GM12801 (cell line): ENCODE data around the gene LRBA.

Source experiments
- TF ChIP-seq, protein P1 (sequence below): IDR thresholded peaks from one replicate; pipeline ENCODE4 v1.5.1; 2011; ENCODE audit warnings: control low read depth; ENCODE audit not compliant: insufficient read length; ENCODE audit errors: extremely low read depth

Gene LRBA

DNA sequence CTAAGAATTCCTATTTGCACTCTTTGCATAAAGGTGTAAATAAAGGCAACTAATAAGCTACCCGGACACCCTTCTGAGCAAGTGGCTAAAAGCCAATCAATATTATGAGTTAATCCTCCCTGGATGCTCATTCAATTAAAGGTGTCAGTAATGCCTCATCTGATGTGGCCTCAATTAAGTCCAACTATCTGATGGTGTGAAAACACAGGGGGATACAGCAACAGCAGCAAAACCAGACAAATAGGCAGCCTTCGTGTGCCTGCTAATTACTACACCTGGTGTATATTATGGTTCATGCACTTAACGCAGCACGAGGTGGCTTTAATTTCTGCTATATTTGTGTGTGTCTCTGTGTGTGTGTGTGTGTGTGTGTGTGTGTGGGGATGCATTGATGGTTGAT lies 692.4 kb downstream of the LRBA start:
- TF ChIP-seq, protein P1, sequence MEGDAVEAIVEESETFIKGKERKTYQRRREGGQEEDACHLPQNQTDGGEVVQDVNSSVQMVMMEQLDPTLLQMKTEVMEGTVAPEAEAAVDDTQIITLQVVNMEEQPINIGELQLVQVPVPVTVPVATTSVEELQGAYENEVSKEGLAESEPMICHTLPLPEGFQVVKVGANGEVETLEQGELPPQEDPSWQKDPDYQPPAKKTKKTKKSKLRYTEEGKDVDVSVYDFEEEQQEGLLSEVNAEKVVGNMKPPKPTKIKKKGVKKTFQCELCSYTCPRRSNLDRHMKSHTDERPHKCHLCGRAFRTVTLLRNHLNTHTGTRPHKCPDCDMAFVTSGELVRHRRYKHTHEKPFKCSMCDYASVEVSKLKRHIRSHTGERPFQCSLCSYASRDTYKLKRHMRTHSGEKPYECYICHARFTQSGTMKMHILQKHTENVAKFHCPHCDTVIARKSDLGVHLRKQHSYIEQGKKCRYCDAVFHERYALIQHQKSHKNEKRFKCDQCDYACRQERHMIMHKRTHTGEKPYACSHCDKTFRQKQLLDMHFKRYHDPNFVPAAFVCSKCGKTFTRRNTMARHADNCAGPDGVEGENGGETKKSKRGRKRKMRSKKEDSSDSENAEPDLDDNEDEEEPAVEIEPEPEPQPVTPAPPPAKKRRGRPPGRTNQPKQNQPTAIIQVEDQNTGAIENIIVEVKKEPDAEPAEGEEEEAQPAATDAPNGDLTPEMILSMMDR: no peak

DNA sequence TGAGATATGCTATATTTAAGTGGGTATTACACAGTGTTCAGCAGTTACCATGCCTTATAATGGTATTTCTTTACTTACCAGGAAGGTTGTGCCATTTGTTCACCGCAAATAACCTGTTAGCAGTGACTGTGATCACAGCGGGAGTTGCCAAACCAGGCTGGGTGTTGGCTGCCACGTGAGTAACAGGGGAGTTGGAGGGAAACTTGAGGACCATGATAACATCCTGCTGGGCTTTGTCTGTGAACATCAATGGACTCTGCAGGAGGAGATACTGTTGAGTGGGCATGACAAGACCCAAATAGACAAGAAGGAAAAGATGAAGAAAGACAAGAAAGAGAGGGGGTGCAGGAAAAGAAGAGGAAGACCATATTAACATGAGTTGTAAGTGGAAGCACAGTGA lies 694.0 kb downstream of the LRBA start:
- TF ChIP-seq, protein P1: no peak

DNA sequence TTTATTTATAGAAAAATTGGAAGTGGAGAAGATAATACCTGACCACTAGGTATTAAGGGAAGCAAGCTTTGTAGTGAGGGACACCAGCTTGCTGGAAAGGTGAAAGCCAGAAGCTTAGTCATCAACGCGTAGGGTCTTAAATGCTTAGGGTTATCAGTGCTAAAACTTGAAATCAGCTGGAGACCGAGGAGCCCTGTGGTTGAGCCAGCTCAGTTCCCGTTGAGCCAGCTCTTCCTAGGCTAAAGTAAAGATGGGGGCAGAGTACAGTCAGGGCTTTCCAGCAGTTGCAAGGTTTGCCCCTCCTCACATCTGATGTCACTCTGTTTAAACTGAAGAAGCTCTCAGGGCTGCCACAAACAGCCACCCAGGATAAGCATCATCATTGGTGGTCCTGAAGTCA lies 696.1 kb downstream of the LRBA start:
- TF ChIP-seq, protein P1: no peak

DNA sequence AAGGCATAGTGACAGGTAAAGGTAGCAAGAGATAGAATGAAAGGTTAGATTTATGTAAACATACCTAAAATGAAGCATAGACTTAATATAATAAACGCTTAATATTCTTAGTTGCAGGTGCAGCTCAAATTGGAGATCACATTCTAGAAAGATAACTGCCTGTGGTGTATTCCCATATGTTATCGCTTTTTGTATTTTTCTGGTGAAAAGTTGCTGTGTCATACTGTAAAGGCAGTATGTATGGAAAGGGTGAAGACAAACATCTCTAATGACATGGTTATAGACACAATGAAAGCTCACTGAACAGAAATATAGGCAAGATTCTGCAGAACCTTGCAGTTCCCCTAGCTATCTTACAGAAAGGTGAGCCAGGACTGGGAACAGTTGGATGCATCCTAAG lies 696.6 kb downstream of the LRBA start:
- TF ChIP-seq, protein P1: no peak

DNA sequence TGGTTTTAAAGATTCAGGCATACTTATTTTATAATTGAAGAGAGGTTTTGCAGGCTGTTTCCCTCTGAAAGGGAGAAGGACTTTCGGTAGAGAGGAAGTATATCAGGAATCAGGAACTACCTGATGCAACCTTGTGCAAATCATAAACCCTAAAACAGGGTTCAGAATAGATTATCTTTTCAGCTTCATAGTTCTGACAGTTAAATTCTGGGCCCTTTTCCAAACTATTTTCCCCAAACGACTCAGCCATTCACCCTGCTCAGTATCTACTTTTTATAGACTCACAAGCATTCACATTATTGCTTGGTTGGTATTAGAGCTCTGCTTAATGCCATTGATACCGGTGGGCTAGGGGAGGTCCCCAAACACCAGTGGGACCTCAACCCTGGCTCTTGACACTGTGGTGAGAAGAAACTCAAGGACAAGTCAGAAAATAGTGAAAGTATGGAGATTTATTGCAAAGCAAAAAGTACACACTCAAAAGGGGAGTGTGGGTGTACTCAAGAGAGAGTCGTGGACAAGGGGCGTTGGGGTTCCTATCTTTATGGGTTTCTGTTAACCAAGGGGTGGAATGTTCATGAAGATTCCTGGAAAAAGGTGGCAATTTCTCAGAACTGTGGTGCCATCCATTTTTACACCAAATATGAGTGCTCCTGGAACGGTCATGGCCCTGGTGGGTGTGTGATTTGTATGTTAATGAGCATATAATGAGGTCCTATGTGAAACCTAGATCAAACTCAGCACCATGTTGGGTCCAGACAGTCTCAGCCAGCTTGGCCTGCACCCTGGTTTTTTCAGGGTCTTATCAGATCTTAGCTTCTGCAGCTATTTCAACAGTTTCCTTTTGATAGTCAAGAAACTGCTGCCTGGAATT lies 698.5 kb downstream of the LRBA start:
- TF ChIP-seq, protein P1: no peak

DNA sequence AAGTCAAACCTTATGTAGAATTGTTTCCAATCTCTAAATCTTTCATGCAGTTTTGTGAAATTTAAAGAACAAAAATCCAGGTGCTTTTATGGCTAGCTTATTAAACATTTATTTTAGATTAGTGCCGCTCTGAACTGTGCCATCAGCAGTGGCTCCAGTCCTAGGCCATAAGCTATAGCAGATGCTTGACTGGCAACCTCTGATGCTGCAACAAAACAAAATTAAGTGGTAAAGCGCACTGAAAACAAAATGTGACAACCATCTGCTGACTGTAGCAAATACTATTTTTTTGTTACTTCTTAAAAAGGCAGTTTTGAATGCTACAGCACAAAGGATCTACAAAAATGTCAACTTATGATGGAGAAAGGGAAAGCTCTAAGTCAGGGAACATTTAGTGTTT lies 699.4 kb downstream of the LRBA start:
- TF ChIP-seq, protein P1: no peak

DNA sequence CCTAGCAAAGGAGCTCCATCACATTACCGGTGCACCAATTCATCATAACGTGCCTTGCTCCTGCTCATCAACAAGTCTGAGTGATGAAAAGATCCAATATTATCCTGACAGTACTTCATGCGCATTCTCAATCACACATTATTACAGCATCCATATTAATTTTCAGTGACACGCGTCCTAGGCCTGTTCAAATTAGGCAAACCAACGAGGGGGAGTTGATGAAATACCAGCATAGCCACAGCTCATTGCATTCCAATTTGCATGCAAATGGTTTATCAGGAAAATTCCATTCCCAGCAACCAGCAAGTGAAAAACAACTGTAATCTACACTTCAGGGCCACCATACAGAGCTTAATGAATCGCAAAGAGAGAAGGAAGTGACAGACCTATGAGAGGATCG lies 699.9 kb downstream of the LRBA start:
- TF ChIP-seq, protein P1: no peak

DNA sequence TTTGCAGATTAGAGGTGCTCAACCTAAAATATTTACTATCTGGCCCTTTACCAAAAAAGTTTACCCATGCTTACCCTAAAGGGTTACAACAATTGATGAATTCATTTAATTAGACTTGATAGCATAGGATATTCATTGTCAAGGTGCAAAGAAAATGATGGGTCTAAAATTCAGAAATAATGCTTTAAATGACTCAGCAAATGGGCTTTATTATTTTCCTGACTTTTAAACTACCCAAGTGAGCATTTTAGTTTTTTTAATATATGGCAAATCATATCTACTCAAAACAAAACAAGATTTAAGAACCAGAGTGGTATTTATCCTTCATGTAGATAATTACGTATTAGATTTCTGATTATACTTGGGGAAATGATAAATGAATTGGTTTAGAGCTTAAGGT lies 701.1 kb downstream of the LRBA start:
- TF ChIP-seq, protein P1: no peak
